Stomach (tissue), 4 donors: ENCODE results near the gene MACROD1.

ENCODE experiments used
- EP300 ChIP-seq: sonication (generic); formaldehyde crosslinking; IDR thresholded peaks from one replicate; pipeline ENCODE4 v1.6.1; 2017; ENCODE audit warnings: antibody characterized with exemption
- POLR2AphosphoS5 ChIP-seq, 3 donors: sonication (generic); formaldehyde crosslinking; IDR thresholded peaks; one replicate each; pipeline ENCODE4 v1.6.1; 2016; ENCODE audit warnings: antibody characterized with exemption in 3 of 3
- TF ChIP-seq, protein P1 (sequence below), 7 experiments: fragments of 450-650 bp in 4 of 7; fragments of 200-600 bp in 3 of 7; sonication (generic) in 3 of 7; IDR thresholded peaks; one replicate each; pipeline ENCODE4 v1.5.1; 2016 to 2019; ENCODE audit warnings: antibody characterized with exemption in 7 of 7, control low read depth in 2 of 7, mild to moderate bottlenecking in 1 of 7

DNA sequence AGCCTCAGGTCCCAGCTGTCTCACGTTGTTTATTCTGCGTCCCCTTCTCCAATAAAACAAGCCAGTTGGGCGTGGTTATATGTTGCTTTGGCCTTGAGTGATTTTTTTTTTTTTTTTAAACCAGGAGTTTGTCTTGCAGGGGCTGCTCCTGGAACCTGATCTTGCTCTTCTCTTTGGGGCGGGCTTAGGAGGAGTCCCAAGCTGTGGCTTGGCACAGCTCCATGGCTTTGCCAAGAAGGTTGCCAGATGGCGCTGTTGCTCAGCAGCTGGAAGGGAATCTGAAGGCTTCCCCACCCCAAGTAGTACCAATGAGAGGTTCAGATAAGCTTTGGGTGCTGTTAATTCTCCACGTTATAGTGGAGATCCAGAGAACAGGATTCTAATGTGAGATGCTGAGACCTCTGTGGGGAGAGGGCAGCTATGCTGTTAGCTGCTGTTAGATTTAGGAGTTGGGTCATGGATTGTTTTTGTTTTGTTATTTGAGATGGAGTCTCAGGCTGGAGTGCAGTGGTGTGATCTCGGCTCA is 38.6 kb upstream of the MACROD1 start:
- TF ChIP-seq, protein P1, sequence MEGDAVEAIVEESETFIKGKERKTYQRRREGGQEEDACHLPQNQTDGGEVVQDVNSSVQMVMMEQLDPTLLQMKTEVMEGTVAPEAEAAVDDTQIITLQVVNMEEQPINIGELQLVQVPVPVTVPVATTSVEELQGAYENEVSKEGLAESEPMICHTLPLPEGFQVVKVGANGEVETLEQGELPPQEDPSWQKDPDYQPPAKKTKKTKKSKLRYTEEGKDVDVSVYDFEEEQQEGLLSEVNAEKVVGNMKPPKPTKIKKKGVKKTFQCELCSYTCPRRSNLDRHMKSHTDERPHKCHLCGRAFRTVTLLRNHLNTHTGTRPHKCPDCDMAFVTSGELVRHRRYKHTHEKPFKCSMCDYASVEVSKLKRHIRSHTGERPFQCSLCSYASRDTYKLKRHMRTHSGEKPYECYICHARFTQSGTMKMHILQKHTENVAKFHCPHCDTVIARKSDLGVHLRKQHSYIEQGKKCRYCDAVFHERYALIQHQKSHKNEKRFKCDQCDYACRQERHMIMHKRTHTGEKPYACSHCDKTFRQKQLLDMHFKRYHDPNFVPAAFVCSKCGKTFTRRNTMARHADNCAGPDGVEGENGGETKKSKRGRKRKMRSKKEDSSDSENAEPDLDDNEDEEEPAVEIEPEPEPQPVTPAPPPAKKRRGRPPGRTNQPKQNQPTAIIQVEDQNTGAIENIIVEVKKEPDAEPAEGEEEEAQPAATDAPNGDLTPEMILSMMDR (IDR thresholded peaks at IDR 0.05), result peak in 5 of 7 experiments; percentile 57 to 80 (median 66)
- TF ChIP-seq POLR2AphosphoS5 (IDR thresholded peaks at IDR 0.05), result peak; percentile 52 to 92 (median 68)
- TF ChIP-seq EP300, result no peak
